GM12878 (cell line): ENCODE results near the gene ACYP2. TPM values are rescaled to one million over a fixed set of nuclear protein-coding genes. Genes with fewer than 3 reads are reported as not detected.

Experiments used
- ATAC-seq: fragments of 200-7000 bp; cut with Tn5 transposase; 3 replicates; pipeline ENCODE4 v1.9.1; 2020; ENCODE audit warnings: mild to moderate bottlenecking, moderate library complexity
- BruUV-seq: library from RNA; stranded (reverse); fragments of 400-500 nt; replicated peaks from 2 replicates; lab custom pipeline; 2021; lab: Mats Ljungman, UMichigan
- CTCF ChIA-PET: fragments of 300-600 bp; sonication (Branson Sonifier 250); formaldehyde crosslinking; extraction: SDS; loops from one replicate; lab custom pipeline; 2021; ENCODE audit warnings: inconsistent platforms; lab: Yijun Ruan, JAX
- POLR2A ChIA-PET: fragments of 350-600 bp; formaldehyde crosslinking; extraction: SDS; loops from one replicate; lab custom pipeline; 2021; ENCODE audit warnings: inconsistent platforms; lab: Charles Lee
- RAD21 ChIA-PET: fragments of 300-600 bp; sonication (Branson Sonifier 250); formaldehyde crosslinking; loops from one replicate; lab custom pipeline; 2023; ENCODE audit warnings: antibody characterized with exemption; ENCODE audit not compliant: unreplicated experiment; lab: Charles Lee
- SMC1A ChIA-PET: fragments of 300-600 bp; sonication (Branson Sonifier 250); formaldehyde crosslinking; loops from one replicate; lab custom pipeline; 2023; ENCODE audit not compliant: unreplicated experiment, uncharacterized antibody; lab: Charles Lee
- DNase-seq: peaks from one replicate; pipeline ENCODE4 v3.0.0-alpha.2; 2011; ENCODE audit warnings: low read depth, low spot score
- FAIRE-seq: peaks from 3 replicates; lab custom pipeline; 2011; peaks lifted over from hg19 to GRCh38; lab: Jason Lieb, UNC
- H2AFZ ChIP-seq: 2 replicates; pipeline ENCODE4 v1.6.0; 2011; ENCODE audit warnings: low read depth, low read length, control low read depth; ENCODE audit not compliant: control insufficient read depth
- H3K27ac ChIP-seq: 2 replicates; pipeline ENCODE4 v1.5.1; 2011; ENCODE audit warnings: control low read depth; ENCODE audit not compliant: control insufficient read depth, insufficient read depth
- H3K27me3 ChIP-seq, 2 experiments: replicated peaks in 1 of 2; 2 replicates each; pipeline versions ENCODE4 v1.6.0 to v1.6.1; 2011; ENCODE audit warnings: low read length in 1 of 2; ENCODE audit not compliant: control insufficient read depth in 2 of 2, insufficient read depth in 2 of 2
- H3K36me3 ChIP-seq, 2 experiments: 2 replicates each; pipeline ENCODE4 v1.5.1; 2011; ENCODE audit warnings: low read length in 1 of 2; ENCODE audit not compliant: control insufficient read depth in 2 of 2, insufficient read depth in 2 of 2
- H3K4me1 ChIP-seq: 2 replicates; pipeline ENCODE4 v1.6.1; 2011; ENCODE audit warnings: mild to moderate bottlenecking, low read length, moderate library complexity, mixed read lengths; ENCODE audit not compliant: control insufficient read depth, insufficient read depth
- H3K4me2 ChIP-seq: 2 replicates; pipeline ENCODE4 v1.6.0; 2011; ENCODE audit warnings: control low read depth; ENCODE audit not compliant: control insufficient read depth, insufficient read depth
- H3K4me3 ChIP-seq: fragments of 200-600 bp; sonication (generic); 2 replicates; pipeline ENCODE4 v1.5.1; 2016
- H3K79me2 ChIP-seq: 2 replicates; pipeline ENCODE4 v1.6.0; 2011; ENCODE audit warnings: low read length; ENCODE audit not compliant: control insufficient read depth, insufficient read depth
- H3K9ac ChIP-seq: 2 replicates; pipeline ENCODE4 v1.8.0; 2011; ENCODE audit warnings: low read length, control low read depth, mixed read lengths; ENCODE audit not compliant: control insufficient read depth, insufficient read depth
- H3K9me3 ChIP-seq: replicated peaks from 3 replicates; pipeline ENCODE4 v1.5.1; 2011; ENCODE audit warnings: mild to moderate bottlenecking, low read length; ENCODE audit not compliant: control insufficient read depth, insufficient read depth
- H4K20me1 ChIP-seq: 2 replicates; pipeline ENCODE4 v1.6.0; 2011; ENCODE audit not compliant: control insufficient read depth, insufficient read depth
- FOS ChIP-seq: IDR thresholded peaks from 3 replicates; pipeline ENCODE4 v1.6.1; 2011; ENCODE audit warnings: borderline replicate concordance; ENCODE audit not compliant: insufficient read length; ENCODE audit errors: extremely low read depth
- FOXM1 ChIP-seq: IDR thresholded peaks from 2 replicates; pipeline ENCODE4 v1.6.1; 2012; ENCODE audit warnings: low read depth, mild to moderate bottlenecking, inconsistent platforms, low read length, moderate library complexity
- HSF1 ChIP-seq: fragments of 150-350 bp; IDR thresholded peaks from 2 replicates; pipeline ENCODE4 v1.6.1; 2014; ENCODE audit warnings: mild to moderate bottlenecking, low read depth, low read length
- MTA2 ChIP-seq: fragments of 450-650 bp; IDR thresholded peaks from 2 replicates; pipeline ENCODE4 v1.6.1; 2016; ENCODE audit warnings: low read depth, mild to moderate bottlenecking, moderate library complexity
- MXI1 ChIP-seq: fragments of 150-350 bp; IDR thresholded peaks from 2 replicates; pipeline ENCODE4 v1.6.1; 2011; ENCODE audit warnings: low read depth, mild to moderate bottlenecking, inconsistent platforms, low read length, improper control_type of control experiment
- NR2C1 ChIP-seq: fragments of 450-650 bp; IDR thresholded peaks from 2 replicates; pipeline ENCODE4 v1.6.1; 2017; ENCODE audit warnings: antibody characterized with exemption, mild to moderate bottlenecking, moderate library complexity
- TCF12 ChIP-seq: IDR thresholded peaks from 2 replicates; pipeline ENCODE4 v1.6.1; 2011; ENCODE audit warnings: low read depth, mild to moderate bottlenecking, low read length
- ZBTB40 ChIP-seq: fragments of 450-650 bp; IDR thresholded peaks from 2 replicates; pipeline ENCODE4 v1.6.1; 2016; ENCODE audit warnings: mild to moderate bottlenecking, moderate library complexity, borderline replicate concordance
- ZNF274 ChIP-seq: IDR thresholded peaks from one replicate; pipeline ENCODE4 v1.8.0; 2011; ENCODE audit not compliant: insufficient read length, insufficient read depth
- ZNF622 ChIP-seq: fragments of 450-650 bp; IDR thresholded peaks from 2 replicates; pipeline ENCODE4 v1.6.1; 2017; ENCODE audit warnings: mild to moderate bottlenecking, inconsistent platforms
- WGBS: methylation state at CpG from one replicate; pipeline ENCODE4 v1.1.6; 2016; ENCODE audit warnings: low lambda C conversion rate; ENCODE audit not compliant: insufficient replicate concordance, insufficient coverage; ENCODE audit errors: missing lambda C conversion rate; 5-methylcytosine and 5-hydroxymethylcytosine counted together
- in situ Hi-C: fragments of 300-500 bp; cut with MboI; formaldehyde crosslinking; loops from 9 replicates; pipeline ENCODE4 v1.14.3; 2018; ENCODE audit warnings: mixed read lengths
- intact Hi-C: fragments of 100-400 bp; cut with micrococcal nuclease; formaldehyde crosslinking; loops from one replicate; pipeline ENCODE4 v1.14.2; 2022; ENCODE audit not compliant: unreplicated experiment
- polyA plus RNA-seq, 11 experiments: library from polyadenylated mRNA; depleted of rRNA in 4 of 11; unstranded in 6 of 11; stranded (reverse) in 5 of 11; fragments of >200 nt; fragmentation: Nextera tagmentation in 4 of 11; fragmentation: Illumina TruSeq in 1 of 11; extraction: Ambion mirVana in 4 of 11; extraction: Trizol in 1 of 11; gene quantifications; 1 replicate in 1 of 11; 2 replicates in 10 of 11; pipeline versions ENCODE4 v1.2.1 to v1.2.3, GENCODE V29; 2011 to 2016; ENCODE audit warnings: inconsistent platforms in 2 of 11, missing spikeins in 2 of 11, low read depth in 1 of 11
- total RNA-seq, 4 experiments: library from RNA; depleted of rRNA in 3 of 4; stranded (reverse); fragments of >200 nt in 3 of 4; fragmentation: Illumina TruSeq in 1 of 4; extraction: Trizol in 1 of 4; gene quantifications; 2 replicates each; pipeline versions ENCODE4 v1.2.1 to v1.2.3, GENCODE V29; 2013 to 2021

The ACYP2 gene
- total and polyA plus RNA-seq, 10 of the 15 experiments (the other 5 are each of a cell fraction or from before 2014, with no cell fraction given): 4.2 to 16.3 (median 9.0) TPM

GRCh38 chr2:54330926-54331835, 215.8 kb downstream of the ACYP2 start:
- no TSS peak for BruUV-seq
- Histone ChIP-seq H3K9me3 (no peaks in the 10 kb centered on the region), H3K79me2 (no peaks in the 10 kb centered on the region), H3K27ac (no peak overlapping the region), H3K4me1 (peaks cover 10% of the 10 kb centered on the region), H4K20me1 (no peaks in the 10 kb centered on the region), H3K4me3 (peak overlapping the region; percentile 48; the same call in 1 of the 2 replicates), H3K9ac (no peak overlapping the region), H3K36me3 (no peaks in the 10 kb centered on the region), H2AFZ (peak overlapping the region; percentile 95), H3K27me3 (peaks cover 0 to 7% of the 10 kb centered on the region in 2 experiments; a peak in 3 of 4 replicates), H3K4me2 (peak overlapping the region; percentile 98)
- intact Hi-C loops (no loop called here), in situ Hi-C loops (no loop called here)
- FAIRE-seq (no peak), DNase-seq (no peak), ATAC-seq (peak; percentile 58)
- CTCF ChIA-PET: interaction anchor here (0.6 kb wide), 1 partner anchor 217 kb away, joined by 3 read pairs; no protein-coding TSS in a partner anchor
- RAD21 ChIA-PET: no interaction called here
- TF ChIP-seq FOXM1 (no peak), TCF12 (no peak), ZNF622 (no peak), MXI1 (0 out of 2 replicates have a peak, but pooled peaks have one; percentile 36)
- WGBS: 39% methylated on average over 17 of the region's 17 CpGs
- SMC1A ChIA-PET: interaction anchor here (0.8 kb wide), 1 partner anchor 13 kb away, joined by 3 read pairs; no protein-coding TSS in a partner anchor
- POLR2A ChIA-PET: no interaction called here

GRCh38 chr2:54332386-54332785, 217.0 kb downstream of the ACYP2 start:
- 74% methylated on average over 3 of the region's 3 CpGs for WGBS
- H4K20me1 ChIP-seq: no peaks in the 10 kb centered on the region
- H3K27ac ChIP-seq: no peak overlapping the region
- BruUV-seq: no TSS peak
- RAD21 ChIA-PET: no interaction called here
- H3K4me3 ChIP-seq: no peak overlapping the region
- H3K27me3 ChIP-seq: peaks cover 0 to 7% of the 10 kb centered on the region in 2 experiments; a peak in 3 of 4 replicates
- in situ Hi-C loops (no loop called here), intact Hi-C loops (no loop called here)
- H3K9me3 ChIP-seq: no peaks in the 10 kb centered on the region
- TF ChIP-seq NR2C1 (no peak), HSF1 (no peak), ZBTB40 (no peak), ZNF274 (no peak), FOS (no peak), TCF12 (no peak), MTA2 (no peak)
- no peak overlapping the region for H3K9ac ChIP-seq
- SMC1A ChIA-PET: interaction anchor here (0.8 kb wide), 1 partner anchor 12 kb away, joined by 3 read pairs; no protein-coding TSS in a partner anchor
- no peaks in the 10 kb centered on the region for H3K79me2 ChIP-seq
- no peak for ATAC-seq
- no peak for DNase-seq
- POLR2A ChIA-PET: no interaction called here
- H2AFZ ChIP-seq: no peak overlapping the region
- peaks cover 10% of the 10 kb centered on the region for H3K4me1 ChIP-seq
- CTCF ChIA-PET: no interaction called here
- no peak for FAIRE-seq
- no peaks in the 10 kb centered on the region for H3K36me3 ChIP-seq
- no peak overlapping the region for H3K4me2 ChIP-seq
